NCI-H526 treated with DMSO at 0.1 percent for 48 hours (cell line): ENCODE measurements around the gene TMBIM4.

ENCODE experiments used
- DNase-seq: peaks from one replicate; lab custom pipeline; 2025; lab: John Stamatoyannopoulos, UW

TMBIM4 gene

DNA sequence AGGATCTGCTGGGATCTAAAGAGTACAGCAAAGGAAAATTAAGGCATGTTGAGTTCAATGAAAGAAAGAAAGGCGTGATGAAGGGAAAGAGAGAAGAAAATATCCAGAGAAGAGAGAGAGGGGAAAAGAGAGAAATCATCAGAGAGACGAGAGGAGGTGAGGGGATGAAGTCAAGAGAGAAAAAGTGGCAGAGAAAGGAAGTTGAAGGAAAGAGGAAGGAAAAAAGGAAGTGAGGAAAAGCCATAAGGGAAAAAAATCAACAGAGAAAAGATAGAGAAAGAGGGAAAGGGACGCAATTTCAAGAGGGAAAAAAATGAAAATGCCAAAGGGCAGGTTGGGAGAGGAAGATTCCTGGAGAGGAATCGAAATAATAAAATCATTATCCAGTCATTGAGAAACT is 79.6 kb downstream of the TMBIM4 start:
- no peak for DNase-seq

DNA sequence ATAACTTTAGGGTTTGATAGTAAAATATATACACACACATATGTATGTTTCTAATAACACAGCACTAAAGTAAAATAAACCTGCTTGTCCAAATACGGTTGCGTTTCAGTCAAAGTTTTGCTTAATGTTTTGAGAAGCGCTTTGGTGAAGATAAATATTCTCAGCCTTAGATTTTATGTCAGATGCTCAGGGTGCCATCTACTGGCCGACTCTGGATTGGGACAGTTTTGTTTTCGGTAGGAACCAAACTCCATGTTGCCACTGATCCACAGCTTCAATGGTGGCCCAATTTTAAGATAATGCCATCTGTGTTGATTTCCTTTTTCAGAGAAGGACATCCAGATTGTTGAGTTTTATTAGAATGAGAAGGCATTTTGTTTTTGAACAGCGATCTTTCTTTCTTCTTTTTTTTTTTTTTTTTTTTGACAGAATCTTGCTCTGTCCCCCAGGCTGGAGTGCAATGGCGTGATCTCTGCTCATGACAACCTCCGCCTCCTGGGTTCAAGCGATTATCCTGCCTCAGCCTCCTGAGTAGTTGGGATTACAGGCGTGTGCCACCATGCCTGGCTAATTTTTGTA is 82.3 kb downstream of the TMBIM4 start:
- DNase-seq = peak; percentile 17

GRCh38 chr12:66085998-66086397 is 83.8 kb downstream of the TMBIM4 start:
- DNase-seq = no peak
